Activated CD8-positive, alpha-beta memory T cell treated with anti-CD3 and anti-CD28 coated beads for 24 hours (primary cell): Measurements from ENCODE around the gene IFIT5.
"Not testable (repeated sequence)": the region's sequence is repeated elsewhere in the genome, so short reads cannot be mapped to it uniquely, and the experiment has no call there.

Experiments
- DNase-seq: peaks from one replicate; pipeline ENCODE4 v3.0.0-alpha.2; 2020

Gene IFIT5

GRCh38 chr10:89395141-89395540 is 19.2 kb upstream of the IFIT5 start:
- DNase-seq = no peak

GRCh38 chr10:89398003-89398749 is 16.2 kb upstream of the IFIT5 start:
- no peak for DNase-seq

GRCh38 chr10:89399956-89400355 is 14.4 kb upstream of the IFIT5 start:
- no peak for DNase-seq

GRCh38 chr10:89403043-89403442 is 11.3 kb upstream of the IFIT5 start:
- DNase-seq = no peak

- no peak for DNase-seq
These were observed 10.0 kb upstream of the IFIT5 start for GRCh38 chr10:89404104-89405047.

GRCh38 chr10:89406178-89406577 is 8.2 kb upstream of the IFIT5 start:
- not testable (repeated sequence) for DNase-seq

GRCh38 chr10:89407792-89408191 is 6.6 kb upstream of the IFIT5 start:
- not testable (repeated sequence) for DNase-seq

GRCh38 chr10:89409282-89409681 is 5.1 kb upstream of the IFIT5 start:
- not testable (repeated sequence) for DNase-seq

GRCh38 chr10:89410551-89410950 is 3.8 kb upstream of the IFIT5 start:
- DNase-seq = not testable (repeated sequence)

- not testable (repeated sequence) for DNase-seq
These were observed 3.2 kb upstream of the IFIT5 start for GRCh38 chr10:89411135-89411534.

GRCh38 chr10:89412276-89412675 is 2.1 kb upstream of the IFIT5 start:
- not testable (repeated sequence) for DNase-seq

GRCh38 chr10:89413398-89413912 is 913 bp upstream of the IFIT5 start:
- no peak for DNase-seq

- DNase-seq = peak; percentile 78
These were observed 782 bp downstream of the IFIT5 start for GRCh38 chr10:89414879-89415821.

GRCh38 chr10:89416465-89416864 is 2.1 kb downstream of the IFIT5 start:
- no peak for DNase-seq

GRCh38 chr10:89419548-89419947 is 5.2 kb downstream of the IFIT5 start:
- no peak for DNase-seq

GRCh38 chr10:89421018-89421476 is 6.7 kb downstream of the IFIT5 start:
- DNase-seq = no peak

GRCh38 chr10:89425000-89425399 is 10.6 kb downstream of the IFIT5 start:
- no peak for DNase-seq

- no peak for DNase-seq
These were observed 12.0 kb downstream of the IFIT5 start for GRCh38 chr10:89426230-89426868.

GRCh38 chr10:89427629-89428028 is 13.3 kb downstream of the IFIT5 start:
- DNase-seq = no peak

GRCh38 chr10:89428877-89429276 is 14.5 kb downstream of the IFIT5 start:
- DNase-seq = no peak

GRCh38 chr10:89431977-89432376 is 17.6 kb downstream of the IFIT5 start:
- DNase-seq = no peak

GRCh38 chr10:89438525-89438924 is 24.2 kb downstream of the IFIT5 start:
- no peak for DNase-seq
